Measurements from ENCODE around the gene GHDC. TPM values are rescaled to one million over a fixed set of nuclear protein-coding genes. Genes with fewer than 3 reads are reported as not detected.
A peak's percentile ranks its signal among the peaks of the same experiment; 100 is the strongest.

Gene GHDC
- total and polyA plus RNA-seq, 2 of the 13 experiments (the other 11 are each of a cell fraction or from before 2014, with no cell fraction given): 15.4 to 22.5 TPM

DNA sequence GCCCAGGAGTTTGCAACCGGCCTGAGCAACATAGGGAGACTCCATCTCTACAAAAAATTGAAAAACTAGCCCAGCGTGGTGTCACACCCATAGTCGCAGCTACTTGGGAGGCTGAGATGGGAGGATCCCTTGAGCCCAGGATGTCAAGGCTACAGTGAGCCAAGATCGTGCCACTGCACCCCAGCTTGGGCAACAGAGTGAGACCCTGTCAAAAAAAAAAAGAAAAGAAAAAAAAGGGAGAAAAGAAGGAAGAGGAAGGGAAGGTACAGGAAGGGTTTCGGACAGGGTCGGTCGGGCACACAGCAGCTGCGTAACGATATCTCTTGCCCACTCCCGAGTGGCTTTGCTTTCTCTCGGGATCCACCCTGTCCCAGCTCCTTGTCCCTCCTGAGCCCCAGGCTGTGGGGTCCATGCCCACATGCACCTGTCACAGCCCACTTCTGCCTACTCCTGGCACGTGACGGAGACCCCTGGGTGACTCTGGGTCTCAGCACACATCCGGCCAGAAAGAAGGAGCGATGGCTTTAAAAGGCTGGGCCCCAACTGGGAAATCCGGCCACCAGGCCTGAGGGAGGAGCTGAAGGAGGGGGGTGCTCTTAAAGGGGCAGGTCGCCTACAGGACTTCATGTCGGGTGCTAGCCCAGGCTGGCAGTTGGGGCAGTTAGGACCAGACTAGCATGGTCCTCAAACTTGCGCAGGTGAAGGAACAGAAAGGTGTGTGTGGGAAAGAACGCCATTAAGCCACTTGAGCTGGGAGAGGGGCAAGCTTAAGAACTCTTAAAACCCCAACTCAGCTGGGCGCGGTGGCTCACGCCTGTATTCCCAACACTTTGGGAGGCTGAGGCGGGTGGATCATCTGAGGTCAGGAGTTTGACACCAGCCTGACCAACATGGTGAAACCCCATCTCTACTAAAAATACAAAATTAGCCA, at the start of gene GHDC (continued):
- TF ChIP-seq, protein P1, sequence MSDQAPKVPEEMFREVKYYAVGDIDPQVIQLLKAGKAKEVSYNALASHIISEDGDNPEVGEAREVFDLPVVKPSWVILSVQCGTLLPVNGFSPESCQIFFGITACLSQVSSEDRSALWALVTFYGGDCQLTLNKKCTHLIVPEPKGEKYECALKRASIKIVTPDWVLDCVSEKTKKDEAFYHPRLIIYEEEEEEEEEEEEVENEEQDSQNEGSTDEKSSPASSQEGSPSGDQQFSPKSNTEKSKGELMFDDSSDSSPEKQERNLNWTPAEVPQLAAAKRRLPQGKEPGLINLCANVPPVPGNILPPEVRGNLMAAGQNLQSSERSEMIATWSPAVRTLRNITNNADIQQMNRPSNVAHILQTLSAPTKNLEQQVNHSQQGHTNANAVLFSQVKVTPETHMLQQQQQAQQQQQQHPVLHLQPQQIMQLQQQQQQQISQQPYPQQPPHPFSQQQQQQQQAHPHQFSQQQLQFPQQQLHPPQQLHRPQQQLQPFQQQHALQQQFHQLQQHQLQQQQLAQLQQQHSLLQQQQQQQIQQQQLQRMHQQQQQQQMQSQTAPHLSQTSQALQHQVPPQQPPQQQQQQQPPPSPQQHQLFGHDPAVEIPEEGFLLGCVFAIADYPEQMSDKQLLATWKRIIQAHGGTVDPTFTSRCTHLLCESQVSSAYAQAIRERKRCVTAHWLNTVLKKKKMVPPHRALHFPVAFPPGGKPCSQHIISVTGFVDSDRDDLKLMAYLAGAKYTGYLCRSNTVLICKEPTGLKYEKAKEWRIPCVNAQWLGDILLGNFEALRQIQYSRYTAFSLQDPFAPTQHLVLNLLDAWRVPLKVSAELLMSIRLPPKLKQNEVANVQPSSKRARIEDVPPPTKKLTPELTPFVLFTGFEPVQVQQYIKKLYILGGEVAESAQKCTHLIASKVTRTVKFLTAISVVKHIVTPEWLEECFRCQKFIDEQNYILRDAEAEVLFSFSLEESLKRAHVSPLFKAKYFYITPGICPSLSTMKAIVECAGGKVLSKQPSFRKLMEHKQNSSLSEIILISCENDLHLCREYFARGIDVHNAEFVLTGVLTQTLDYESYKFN (CRISPR knock-in tag; conservative IDR thresholded peaks at IDR 0.05): peak; percentile 51
- peak; percentile 65; the same call in 1 of the 2 replicates for TF ChIP-seq ZNF557 (CRISPR knock-in tag; IDR thresholded peaks at IDR 0.05)
- peak; percentile 86; the same call in 1 of the 2 replicates for TF ChIP-seq ZNF460 (CRISPR knock-in tag; IDR thresholded peaks at IDR 0.05; ENCODE audit: borderline replicate concordance)
- TF ChIP-seq ZNF3 (CRISPR knock-in tag; IDR thresholded peaks at IDR 0.05): no peak
- peak; percentile 47 for TF ChIP-seq ZNF331 (CRISPR knock-in tag; IDR thresholded peaks at IDR 0.05)
- peak; percentile 42; the same call in 1 of the 2 replicates for TF ChIP-seq ZNF230 (CRISPR knock-in tag; IDR thresholded peaks at IDR 0.05)
- no peak; the same call in 1 of the 2 replicates for TF ChIP-seq ZNF329 (CRISPR knock-in tag; IDR thresholded peaks at IDR 0.05; ENCODE audit: low read depth)
- TF ChIP-seq, protein P2, sequence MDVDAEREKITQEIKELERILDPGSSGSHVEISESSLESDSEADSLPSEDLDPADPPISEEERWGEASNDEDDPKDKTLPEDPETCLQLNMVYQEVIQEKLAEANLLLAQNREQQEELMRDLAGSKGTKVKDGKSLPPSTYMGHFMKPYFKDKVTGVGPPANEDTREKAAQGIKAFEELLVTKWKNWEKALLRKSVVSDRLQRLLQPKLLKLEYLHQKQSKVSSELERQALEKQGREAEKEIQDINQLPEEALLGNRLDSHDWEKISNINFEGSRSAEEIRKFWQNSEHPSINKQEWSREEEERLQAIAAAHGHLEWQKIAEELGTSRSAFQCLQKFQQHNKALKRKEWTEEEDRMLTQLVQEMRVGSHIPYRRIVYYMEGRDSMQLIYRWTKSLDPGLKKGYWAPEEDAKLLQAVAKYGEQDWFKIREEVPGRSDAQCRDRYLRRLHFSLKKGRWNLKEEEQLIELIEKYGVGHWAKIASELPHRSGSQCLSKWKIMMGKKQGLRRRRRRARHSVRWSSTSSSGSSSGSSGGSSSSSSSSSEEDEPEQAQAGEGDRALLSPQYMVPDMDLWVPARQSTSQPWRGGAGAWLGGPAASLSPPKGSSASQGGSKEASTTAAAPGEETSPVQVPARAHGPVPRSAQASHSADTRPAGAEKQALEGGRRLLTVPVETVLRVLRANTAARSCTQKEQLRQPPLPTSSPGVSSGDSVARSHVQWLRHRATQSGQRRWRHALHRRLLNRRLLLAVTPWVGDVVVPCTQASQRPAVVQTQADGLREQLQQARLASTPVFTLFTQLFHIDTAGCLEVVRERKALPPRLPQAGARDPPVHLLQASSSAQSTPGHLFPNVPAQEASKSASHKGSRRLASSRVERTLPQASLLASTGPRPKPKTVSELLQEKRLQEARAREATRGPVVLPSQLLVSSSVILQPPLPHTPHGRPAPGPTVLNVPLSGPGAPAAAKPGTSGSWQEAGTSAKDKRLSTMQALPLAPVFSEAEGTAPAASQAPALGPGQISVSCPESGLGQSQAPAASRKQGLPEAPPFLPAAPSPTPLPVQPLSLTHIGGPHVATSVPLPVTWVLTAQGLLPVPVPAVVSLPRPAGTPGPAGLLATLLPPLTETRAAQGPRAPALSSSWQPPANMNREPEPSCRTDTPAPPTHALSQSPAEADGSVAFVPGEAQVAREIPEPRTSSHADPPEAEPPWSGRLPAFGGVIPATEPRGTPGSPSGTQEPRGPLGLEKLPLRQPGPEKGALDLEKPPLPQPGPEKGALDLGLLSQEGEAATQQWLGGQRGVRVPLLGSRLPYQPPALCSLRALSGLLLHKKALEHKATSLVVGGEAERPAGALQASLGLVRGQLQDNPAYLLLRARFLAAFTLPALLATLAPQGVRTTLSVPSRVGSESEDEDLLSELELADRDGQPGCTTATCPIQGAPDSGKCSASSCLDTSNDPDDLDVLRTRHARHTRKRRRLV (CRISPR knock-in tag; IDR thresholded peaks at IDR 0.05): peak; percentile 82; the same call in 1 of the 2 replicates
